Smooth muscle cell (in vitro differentiated cells): ENCODE data around the gene PHF5A. TPM values are rescaled to one million over a fixed set of nuclear protein-coding genes. Genes with fewer than 3 reads are reported as not detected.

Experiments used
- DNase-seq: peaks from one replicate; lab custom pipeline; 2025; ENCODE audit not compliant: unreplicated experiment; lab: John Stamatoyannopoulos, UW
- H2AFZ ChIP-seq: fragments of 200-600 bp; sonication (generic); 2 replicates; pipeline ENCODE4 v1.6.0; 2016; ENCODE audit warnings: antibody characterized with exemption, low read depth, mild to moderate bottlenecking
- H3F3A ChIP-seq: fragments of 200-600 bp; sonication (generic); 2 replicates; pipeline ENCODE4 v1.6.0; 2017; ENCODE audit warnings: antibody characterized with exemption, low read depth
- H3K27ac ChIP-seq: fragments of 200-600 bp; sonication (generic); 2 replicates; pipeline ENCODE4 v1.5.1; 2016; ENCODE audit warnings: low read depth, mild to moderate bottlenecking
- H3K27me3 ChIP-seq: fragments of 200-600 bp; sonication (generic); 2 replicates; pipeline ENCODE4 v1.6.1; 2016; ENCODE audit warnings: low read depth, mild to moderate bottlenecking
- H3K36me3 ChIP-seq: fragments of 200-600 bp; sonication (generic); 2 replicates; pipeline ENCODE4 v1.5.1; 2016; ENCODE audit warnings: low read depth
- H3K4me1 ChIP-seq: fragments of 200-600 bp; sonication (generic); 2 replicates; pipeline ENCODE4 v1.5.1; 2016; ENCODE audit warnings: low read depth
- H3K4me2 ChIP-seq: fragments of 200-600 bp; sonication (generic); 2 replicates; pipeline ENCODE4 v1.6.0; 2016; ENCODE audit warnings: mild to moderate bottlenecking
- H3K4me3 ChIP-seq: fragments of 200-600 bp; sonication (generic); 2 replicates; pipeline ENCODE4 v1.5.1; 2016; ENCODE audit warnings: mild to moderate bottlenecking
- H3K79me2 ChIP-seq: fragments of 200-600 bp; sonication (generic); 2 replicates; pipeline ENCODE4 v1.6.0; 2016; ENCODE audit warnings: low read depth, mild to moderate bottlenecking
- H3K9ac ChIP-seq: fragments of 200-600 bp; sonication (generic); 2 replicates; pipeline ENCODE4 v1.6.0; 2016; ENCODE audit warnings: low read depth
- H3K9me3 ChIP-seq: fragments of 200-600 bp; sonication (generic); replicated peaks from 2 replicates; pipeline ENCODE4 v1.5.1; 2016; ENCODE audit warnings: low read depth
- H4K20me1 ChIP-seq: fragments of 200-600 bp; sonication (generic); 2 replicates; pipeline ENCODE4 v1.6.0; 2016; ENCODE audit warnings: low read depth
- CTCF ChIP-seq: fragments of 200-600 bp; sonication (generic); IDR thresholded peaks from 2 replicates; pipeline ENCODE4 v1.5.1; 2017; ENCODE audit warnings: borderline replicate concordance, mild to moderate bottlenecking, antibody characterized with exemption; ENCODE audit not compliant: insufficient read depth, poor library complexity, severe bottlenecking
- WGBS: methylation state at CpG from one replicate; pipeline ENCODE4 v1.1.7; 2016; ENCODE audit warnings: low lambda C conversion rate; 5-methylcytosine and 5-hydroxymethylcytosine counted together
- polyA plus RNA-seq: library from polyadenylated mRNA; unstranded; fragments of >200 nt; fragmentation: Nextera tagmentation; extraction: Ambion mirVana; gene quantifications from 2 replicates; pipeline ENCODE4 v1.2.1, GENCODE V29; 2016
- total RNA-seq: library from RNA; depleted of rRNA; stranded (reverse); fragments of >200 nt; gene quantifications from 2 replicates; pipeline ENCODE4 v1.2.3, GENCODE V29; 2014

PHF5A gene
- total and polyA plus RNA-seq, 2 experiments from 2014 or later: 19.4 to 28.3 TPM

DNA sequence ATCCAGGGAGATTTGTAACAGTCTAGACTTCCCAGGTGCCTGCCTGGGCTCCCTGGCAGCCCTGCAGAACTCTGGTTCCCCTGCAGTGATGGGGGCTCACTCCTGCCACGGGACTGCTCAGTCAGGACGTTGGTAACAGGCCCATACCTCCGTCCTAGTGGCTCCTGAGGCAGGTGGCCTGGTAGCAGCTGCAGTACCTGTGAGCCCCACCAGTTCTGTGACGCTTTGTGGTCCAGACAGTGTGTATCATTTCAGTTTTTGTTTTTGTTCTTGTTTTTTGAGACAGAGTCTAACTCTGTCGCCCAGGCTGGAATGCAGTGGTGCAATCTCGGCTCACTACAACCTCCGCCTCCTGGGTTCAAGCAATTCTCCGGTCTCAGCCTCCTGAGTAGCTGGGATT is 48.0 kb upstream of the PHF5A start:
- no peak overlapping the region for H3K4me3 ChIP-seq
- H3K4me1 ChIP-seq: peaks cover 12% of the 10 kb centered on the region
- no peak overlapping the region for H2AFZ ChIP-seq
- H3K9me3 ChIP-seq: no peaks in the 10 kb centered on the region
- H3K27me3 ChIP-seq: no peaks in the 10 kb centered on the region
- H3K79me2 ChIP-seq: no peaks in the 10 kb centered on the region
- H3K9ac ChIP-seq: no peak overlapping the region
- H3F3A ChIP-seq: no peaks in the 10 kb centered on the region
- no peak for DNase-seq
- TF ChIP-seq CTCF: no peak
- H4K20me1 ChIP-seq: peaks cover 8% of the 10 kb centered on the region
- no peaks in the 10 kb centered on the region for H3K36me3 ChIP-seq
- no peak overlapping the region for H3K4me2 ChIP-seq
- no peak overlapping the region for H3K27ac ChIP-seq
- 92% methylated on average over 8 of the region's 8 CpGs for WGBS

- no peak for DNase-seq
- no peaks in the 10 kb centered on the region for H3K36me3 ChIP-seq
- H3K27me3 ChIP-seq: no peaks in the 10 kb centered on the region
- H3K79me2 ChIP-seq: no peaks in the 10 kb centered on the region
- TF ChIP-seq CTCF: no peak
- H4K20me1 ChIP-seq: peaks cover 8% of the 10 kb centered on the region
- no peak overlapping the region for H2AFZ ChIP-seq
- H3K9ac ChIP-seq: no peak overlapping the region
- H3K4me2 ChIP-seq: no peak overlapping the region
- no peak overlapping the region for H3K4me3 ChIP-seq
- 76% methylated on average over 5 of the region's 5 CpGs for whole genome bisulfite sequencing
- no peaks in the 10 kb centered on the region for H3K9me3 ChIP-seq
- H3K4me1 ChIP-seq: peaks cover 12% of the 10 kb centered on the region
- no peak overlapping the region for H3K27ac ChIP-seq
- H3F3A ChIP-seq: no peaks in the 10 kb centered on the region
These were observed 44.9 kb upstream of the PHF5A start for GRCh38 chr22:41513391-41513790.

DNA sequence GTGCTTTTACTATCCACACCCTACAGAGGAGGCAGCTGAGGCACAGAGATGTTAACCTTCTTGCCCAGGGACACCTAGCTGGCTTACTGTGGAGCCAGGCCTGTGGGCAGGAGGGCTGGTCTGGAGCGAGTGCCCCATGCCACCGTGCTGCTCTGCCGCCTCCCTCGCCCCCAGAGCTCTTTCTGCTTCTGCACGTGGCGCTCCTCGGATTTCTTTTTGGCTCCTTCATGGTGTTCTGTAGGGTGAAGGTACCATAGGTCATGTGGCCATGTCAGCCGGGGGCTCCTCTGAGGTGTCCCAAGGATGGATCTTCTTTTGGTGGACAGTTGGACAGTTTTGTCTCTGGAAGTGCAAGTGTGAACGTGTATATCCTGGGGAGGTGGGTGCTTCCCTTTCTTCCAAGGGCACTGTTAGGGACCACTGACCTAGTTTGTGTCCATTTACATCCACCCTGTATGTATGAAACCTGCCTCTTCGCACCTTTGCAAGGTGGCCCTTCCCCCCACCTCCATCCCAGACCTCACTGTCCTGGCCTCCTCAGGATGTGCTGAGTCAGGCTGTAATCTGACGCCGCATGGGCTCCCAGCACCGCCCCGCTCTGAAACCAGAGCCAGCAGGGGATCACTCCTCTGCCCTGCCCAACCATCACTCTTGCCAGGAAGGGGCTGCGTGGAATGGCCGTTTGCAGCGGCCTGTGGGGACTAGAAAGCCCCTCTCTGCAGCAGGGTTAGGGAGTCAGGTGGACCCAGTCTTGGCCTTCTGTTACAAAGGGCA is 44.1 kb upstream of the PHF5A start:
- 48% methylated on average over 17 of the region's 17 CpGs for WGBS
- H3F3A ChIP-seq: no peaks in the 10 kb centered on the region
- H3K4me1 ChIP-seq: peaks cover 12% of the 10 kb centered on the region
- H3K4me2 ChIP-seq: peak overlapping the region; percentile 61
- H3K79me2 ChIP-seq: no peaks in the 10 kb centered on the region
- DNase-seq: peak; percentile 18
- no peaks in the 10 kb centered on the region for H3K9me3 ChIP-seq
- TF ChIP-seq CTCF: no peak
- no peak overlapping the region for H3K9ac ChIP-seq
- no peaks in the 10 kb centered on the region for H3K36me3 ChIP-seq
- H4K20me1 ChIP-seq: peaks cover 5% of the 10 kb centered on the region
- no peak overlapping the region for H2AFZ ChIP-seq
- H3K4me3 ChIP-seq: no peak overlapping the region
- H3K27ac ChIP-seq: peak overlapping the region; percentile 31
- H3K27me3 ChIP-seq: no peaks in the 10 kb centered on the region

DNA sequence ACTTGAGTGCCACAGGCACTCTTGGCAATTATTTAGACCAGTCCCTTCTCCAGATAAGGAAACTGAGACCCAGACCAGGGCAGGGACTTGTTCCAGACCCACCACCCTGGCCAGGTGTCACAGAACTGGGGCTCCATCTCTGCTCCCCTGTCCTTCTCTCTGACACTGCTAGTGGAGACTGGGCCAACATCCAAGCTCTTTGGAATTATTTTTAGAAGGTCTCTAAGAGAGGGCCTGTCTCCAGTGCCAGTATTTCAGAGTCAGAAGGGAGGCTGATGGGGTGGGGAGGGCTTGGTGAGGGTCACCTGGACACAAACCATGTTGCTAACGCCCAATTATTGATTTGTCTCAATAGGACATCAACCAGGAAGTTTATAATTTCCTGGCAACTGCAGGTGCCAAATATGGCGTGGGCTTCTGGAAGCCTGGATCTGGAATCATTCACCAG is 43.1 kb upstream of the PHF5A start:
- H3K36me3 ChIP-seq: no peaks in the 10 kb centered on the region
- no peak for DNase-seq
- no peak overlapping the region for H3K4me3 ChIP-seq
- H3F3A ChIP-seq: no peaks in the 10 kb centered on the region
- no peaks in the 10 kb centered on the region for H3K27me3 ChIP-seq
- peaks cover 12% of the 10 kb centered on the region for H3K4me1 ChIP-seq
- WGBS: 97% methylated on average over 2 of the region's 2 CpGs
- no peak overlapping the region for H3K4me2 ChIP-seq
- no peak overlapping the region for H2AFZ ChIP-seq
- no peaks in the 10 kb centered on the region for H3K79me2 ChIP-seq
- TF ChIP-seq CTCF: no peak
- peaks cover 16% of the 10 kb centered on the region for H4K20me1 ChIP-seq
- no peak overlapping the region for H3K9ac ChIP-seq
- no peaks in the 10 kb centered on the region for H3K9me3 ChIP-seq
- no peak overlapping the region for H3K27ac ChIP-seq
